Measurements from ENCODE around the gene AGA.

- TF ChIP-seq CTCF (IDR thresholded peaks at IDR 0.05) (no peak), POLR2AphosphoS5 (IDR thresholded peaks at IDR 0.05; ENCODE audit: insufficient read depth in 1 of 2, low read depth in 1 of 2) (no peak)
Measured at GRCh38 chr4:177410566-177410965, 31.7 kb downstream of the AGA start.
